GM21528 (cell line): ENCODE data around the gene MBNL1.

Experiments used
- ATAC-seq: cut with Tn5 transposase; IDR thresholded peaks from one replicate; pipeline ENCODE4 v1.9.1; 2021; ENCODE audit warnings: mild to moderate bottlenecking, moderate library complexity; ENCODE audit not compliant: unreplicated experiment, low FRiP score

Gene MBNL1

DNA sequence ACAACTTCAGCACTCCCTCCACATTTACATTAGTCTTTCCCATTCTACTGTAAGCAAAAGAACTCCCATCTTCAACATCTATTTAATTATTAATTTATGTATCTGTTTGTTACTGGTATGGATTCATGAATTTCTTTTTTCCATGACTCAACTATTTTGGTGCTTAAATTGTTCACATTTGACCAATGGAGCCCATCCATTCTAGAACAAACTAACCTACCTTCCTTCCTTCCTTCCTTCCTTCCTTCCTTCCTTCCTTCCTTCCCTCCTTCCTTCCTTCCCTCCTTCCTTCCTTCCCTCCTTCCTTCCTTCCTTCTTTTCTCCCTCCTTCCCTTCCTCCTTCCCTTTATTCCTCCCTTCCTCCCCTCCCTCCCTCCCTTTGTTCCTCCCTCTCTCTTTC is 16.8 kb upstream of the MBNL1 start:
- no peak for ATAC-seq

GRCh38 chr3:152252755-152253154 is 16.0 kb upstream of the MBNL1 start:
- no peak for ATAC-seq

GRCh38 chr3:152253514-152253913 is 15.2 kb upstream of the MBNL1 start:
- no peak for ATAC-seq

GRCh38 chr3:152254041-152254440 is 14.7 kb upstream of the MBNL1 start:
- ATAC-seq, result no peak

- no peak for ATAC-seq
These were observed 13.4 kb upstream of the MBNL1 start for GRCh38 chr3:152255290-152255689.

DNA sequence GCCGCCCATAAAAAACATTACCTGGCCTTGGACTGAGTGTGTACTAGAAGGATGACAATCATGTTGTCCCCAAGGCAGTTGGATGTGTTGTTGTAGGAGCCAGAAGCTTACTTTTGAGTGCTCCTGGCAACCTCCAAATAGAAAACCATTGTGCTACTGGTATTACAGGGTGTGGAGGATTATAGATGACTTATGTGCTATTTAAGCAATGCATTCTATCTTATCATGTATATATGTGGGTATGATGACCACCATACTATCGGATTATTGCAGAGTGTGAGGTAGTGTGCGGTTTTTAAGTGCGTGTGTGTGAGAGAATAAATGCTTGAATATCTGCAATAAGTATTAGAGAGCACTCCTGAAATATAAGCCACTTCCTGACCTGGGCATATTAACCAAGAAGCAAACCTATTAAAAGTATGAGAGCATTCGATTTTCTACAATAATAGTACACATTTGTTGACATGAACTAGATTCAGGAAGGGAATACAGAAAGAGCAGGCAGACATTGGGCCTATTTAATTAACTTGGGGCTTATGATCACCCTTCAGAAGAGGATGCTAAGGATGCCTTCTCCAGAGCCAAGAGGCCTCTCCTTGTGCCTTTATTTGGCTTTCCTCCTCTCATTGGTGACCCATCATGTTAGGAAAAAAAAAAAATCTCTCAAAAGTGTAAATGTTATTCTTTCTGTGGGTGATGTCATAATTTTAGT is 11.7 kb upstream of the MBNL1 start:
- peak; percentile 3 for ATAC-seq

DNA sequence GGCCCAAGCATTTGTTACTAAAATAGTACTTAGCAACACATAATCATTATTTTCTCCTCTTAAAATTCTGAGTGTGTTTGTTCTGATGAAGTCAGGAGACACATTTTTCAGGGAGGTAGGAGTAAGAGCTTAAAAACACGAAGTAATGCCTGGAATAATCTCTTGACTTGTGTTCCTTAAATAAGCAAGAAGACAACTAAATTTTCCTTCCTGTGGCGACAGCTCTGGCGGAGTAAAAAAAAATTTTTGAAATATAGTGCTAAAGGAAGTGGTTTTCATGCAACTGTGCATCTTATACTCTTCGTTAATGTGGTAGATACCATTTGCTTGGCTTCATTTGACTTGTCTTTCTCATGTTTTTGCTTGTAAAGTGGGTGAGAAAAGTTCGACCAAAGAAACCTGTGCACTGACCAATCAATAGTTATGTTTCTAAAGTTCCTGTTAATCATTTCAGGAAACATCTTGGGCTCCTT is 11.1 kb upstream of the MBNL1 start:
- ATAC-seq, result peak; percentile 82

DNA sequence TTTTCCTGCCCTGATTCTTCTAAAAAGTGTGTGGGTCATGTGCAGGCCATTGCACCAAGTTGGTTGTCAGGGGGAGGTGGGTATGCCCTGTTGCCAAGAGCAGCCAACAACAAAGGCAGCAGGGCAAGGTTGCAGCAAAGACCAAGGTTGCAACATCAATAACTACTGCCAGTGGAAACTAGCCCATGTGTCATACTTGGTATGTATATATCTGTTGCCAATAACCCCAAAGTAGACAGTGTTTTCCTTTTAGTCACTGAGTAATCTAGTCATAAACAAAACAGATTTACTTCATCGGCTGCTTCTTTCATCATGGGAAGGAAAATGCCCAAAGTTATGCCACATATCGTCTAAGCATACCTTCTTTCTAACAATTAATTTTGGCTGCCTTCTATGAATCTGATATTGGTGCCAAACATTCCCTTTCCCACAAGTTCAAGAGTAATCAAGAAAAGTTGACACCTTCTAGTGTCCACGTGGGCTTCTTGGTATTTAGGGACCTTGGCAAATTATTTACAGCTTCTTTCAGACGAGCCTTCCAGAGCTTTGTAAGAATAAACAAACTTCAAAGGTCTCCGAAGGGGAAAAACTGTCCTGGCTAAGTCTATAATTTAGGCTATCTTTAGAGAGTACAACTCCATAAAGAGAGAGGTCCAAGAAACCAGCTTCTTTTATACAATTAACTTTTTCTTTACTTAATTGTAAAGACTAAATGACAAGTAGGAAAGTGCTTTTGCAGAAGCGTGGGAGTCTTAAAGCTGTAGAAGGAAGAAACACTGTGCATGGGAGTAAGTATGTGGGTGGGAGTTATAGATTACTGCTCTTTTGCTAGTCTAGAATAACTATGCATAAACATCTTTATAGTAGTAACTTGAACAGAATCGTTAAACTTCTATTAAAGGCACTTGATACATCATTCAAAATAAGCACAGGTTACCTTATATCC is 10.0 kb upstream of the MBNL1 start:
- ATAC-seq, result no peak

DNA sequence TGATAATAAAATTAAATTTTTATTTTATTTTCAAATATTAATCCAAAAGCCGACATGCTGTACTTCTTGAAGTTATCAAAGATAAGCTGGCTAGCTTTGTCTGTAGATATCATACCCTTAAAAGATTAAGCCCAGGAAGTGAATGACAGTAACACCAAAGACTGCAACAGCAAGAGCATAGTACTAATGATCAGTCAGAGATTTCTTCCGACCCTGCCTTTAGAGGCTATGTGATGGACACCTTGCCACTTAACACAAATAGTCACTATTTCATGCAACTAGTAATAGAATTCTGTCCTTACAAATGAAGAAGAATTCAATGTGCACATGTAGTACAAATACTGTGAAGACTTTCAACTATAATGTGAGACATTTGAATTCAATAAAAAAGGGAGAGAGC is 9.3 kb upstream of the MBNL1 start:
- ATAC-seq, result no peak

- no peak for ATAC-seq
These were observed 8.7 kb upstream of the MBNL1 start for GRCh38 chr3:152260026-152260425.

DNA sequence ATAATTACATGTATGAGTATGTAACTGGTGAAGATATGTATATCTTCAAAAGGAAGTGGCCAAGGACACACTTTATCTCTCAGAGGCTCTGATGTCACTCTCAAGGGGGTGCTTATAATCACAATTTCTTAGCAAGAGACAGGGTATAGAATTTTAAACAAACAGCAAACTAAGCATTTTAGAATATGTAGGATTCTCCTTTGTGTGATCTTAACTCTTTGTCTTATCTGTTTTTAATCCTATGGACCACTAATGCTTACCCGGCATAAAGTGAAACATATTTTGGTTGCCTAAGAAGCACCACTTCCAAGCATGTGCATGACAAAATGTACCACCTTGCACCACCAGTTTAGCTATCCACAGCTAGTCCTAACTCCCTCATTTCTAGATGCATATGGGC is 8.2 kb upstream of the MBNL1 start:
- ATAC-seq, result no peak

- no peak for ATAC-seq
These were observed 7.4 kb upstream of the MBNL1 start for GRCh38 chr3:152261329-152261728.

DNA sequence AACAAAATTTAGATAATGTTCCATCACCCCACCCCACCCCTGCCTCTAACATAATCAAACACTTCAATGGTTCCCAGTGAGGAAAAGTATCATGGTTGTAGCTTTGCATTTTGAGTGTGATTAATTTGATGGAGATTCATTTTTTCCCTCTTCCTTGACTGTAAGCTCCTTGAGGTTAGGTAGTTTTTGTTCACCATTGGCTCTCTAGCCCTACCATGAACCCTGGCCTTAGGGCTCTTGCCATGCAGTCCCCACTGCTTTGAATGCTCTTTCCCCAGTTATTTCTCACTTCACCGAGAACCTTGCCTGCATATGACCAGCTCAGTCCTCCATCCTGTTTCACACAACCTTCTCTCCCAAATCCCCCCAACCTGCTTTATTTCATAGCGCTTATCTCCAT is 5.0 kb upstream of the MBNL1 start:
- ATAC-seq, result no peak

DNA sequence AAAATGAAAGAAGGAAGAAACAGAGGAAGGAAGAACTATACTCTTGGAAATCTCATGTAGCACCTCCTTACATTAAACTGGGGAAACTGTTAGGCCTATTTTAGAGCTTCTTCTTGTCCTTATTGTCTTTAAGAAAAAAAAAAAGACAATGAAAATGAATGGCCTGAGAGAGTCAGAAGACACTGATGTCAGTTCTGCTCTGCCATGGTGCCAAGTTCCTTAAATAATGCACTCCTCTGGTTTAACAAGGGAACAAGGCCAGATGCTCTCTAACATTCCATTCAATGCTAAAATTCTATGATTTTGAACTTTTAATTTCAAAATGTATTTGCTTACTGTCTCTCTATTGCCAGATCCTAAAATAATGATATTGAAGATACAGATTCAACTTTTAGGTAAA is 4.4 kb upstream of the MBNL1 start:
- no peak for ATAC-seq

GRCh38 chr3:152266221-152266995 is 2.3 kb upstream of the MBNL1 start:
- ATAC-seq, result no peak

DNA sequence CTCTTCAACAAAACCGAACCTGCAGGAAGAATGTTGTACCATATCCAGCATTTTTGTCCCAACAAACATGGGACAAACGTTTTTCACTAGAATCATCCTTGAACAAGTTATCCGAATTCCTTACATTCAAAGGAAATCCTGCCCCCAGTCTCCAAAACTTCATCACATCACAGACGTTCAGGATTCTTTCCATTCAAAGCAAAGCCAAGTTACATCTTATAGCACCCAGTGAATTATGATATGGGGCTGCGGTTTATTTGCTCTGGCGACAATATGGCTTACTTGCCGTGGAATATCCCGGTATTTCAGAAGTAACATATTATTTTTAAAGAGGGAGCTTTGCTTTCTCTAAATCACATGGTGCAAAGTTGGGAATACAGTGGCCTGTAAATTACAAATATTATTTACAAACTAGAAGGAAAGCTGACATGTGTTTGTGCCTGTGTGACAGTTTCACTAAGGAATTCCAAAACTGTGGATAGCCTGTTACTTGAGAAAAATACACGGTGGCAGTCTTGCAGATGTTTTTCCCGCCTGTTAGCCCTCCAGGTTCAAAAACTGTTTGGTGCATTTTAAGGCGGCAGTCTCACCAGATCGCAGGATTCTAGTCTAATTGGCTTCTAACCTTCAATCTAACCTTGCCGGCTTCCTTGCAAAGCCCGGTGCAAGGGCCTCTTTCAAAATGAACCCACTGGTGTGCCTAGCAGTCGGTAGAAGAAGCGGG is 736 bp upstream of the MBNL1 start:
- no peak for ATAC-seq

- peak; percentile 78 for ATAC-seq
These were observed 514 bp downstream of the MBNL1 start for GRCh38 chr3:152269056-152269830.

- no peak for ATAC-seq
These were observed 1.4 kb downstream of the MBNL1 start for GRCh38 chr3:152269831-152270734.
